ENCODE results near the gene MSI2. TPM values are rescaled to one million over a fixed set of nuclear protein-coding genes. Genes with fewer than 3 reads are reported as not detected.

Gene MSI2
- total and polyA plus RNA-seq, 2 donors (not counting 3 experiments of a cell fraction or from before 2014, with no cell fraction given) = 20.9 to 59.3 TPM

- H3K27me3 ChIP-seq (ENCODE audit: control insufficient read depth in 2 of 2, insufficient read depth in 2 of 2, low read length in 2 of 2) = no peaks in the 10 kb centered on the region
- no peaks in the 10 kb centered on the region for H3K9me1 ChIP-seq (replicated peaks; ENCODE audit: control insufficient read depth, extremely low read depth, insufficient read depth, low read length)
- H3K79me2 ChIP-seq (ENCODE audit: control insufficient read depth, insufficient read depth, low read length) = no peaks in the 10 kb centered on the region
- dilution Hi-C loops (cut with MboI; ENCODE audit: extremely low pct_ligation_motif_present, low sequenced_read_pairs) = no loop called here
- TF ChIP-seq MYC (IDR thresholded peaks at IDR 0.05; ENCODE audit: low read depth, low read length) (no peak), FOS (IDR thresholded peaks at IDR 0.05; ENCODE audit: borderline replicate concordance, insufficient read depth, low read length) (no peak), CTCF (IDR thresholded peaks at IDR 0.05; ENCODE audit: extremely low read depth in 1 of 2, insufficient read depth in 1 of 2, low read depth in 1 of 2, low read length in 2 of 2) (no peak), JUN (IDR thresholded peaks at IDR 0.05; ENCODE audit: borderline replicate concordance, insufficient read depth, insufficient read length, low read depth) (no peak), EZH2 (IDR thresholded peaks at IDR 0.05; ENCODE audit: borderline replicate concordance, low read depth, low read length, severe bottlenecking) (no peak), MAX (IDR thresholded peaks at IDR 0.05; ENCODE audit: insufficient read depth, insufficient read length) (no peak), POLR2A (IDR thresholded peaks at IDR 0.05; ENCODE audit: low read depth, low read length) (no peak), GATA2 (IDR thresholded peaks at IDR 0.05; ENCODE audit: insufficient read depth, insufficient read length, low read depth, low read length) (no peak), POLR2AphosphoS5 (IDR thresholded peaks at IDR 0.05; ENCODE audit: insufficient read depth, low read depth, low read length) (no peak)
- ChIA-PET POLR2A (no interaction called here), CTCF (no interaction called here)
- H3K9me3 ChIP-seq (replicated peaks; ENCODE audit: control insufficient read depth, insufficient read depth, low read length) = no peaks in the 10 kb centered on the region
- H3K4me2 ChIP-seq (ENCODE audit: insufficient read depth, low read length) = no peak overlapping the region
- BruUV-seq (replicated peaks) = no TSS peak
- H3K4me3 ChIP-seq (replicated peaks in 1 of 3; ENCODE audit: insufficient read depth in 1 of 3, low read depth in 1 of 3, low read length in 3 of 3) = no peak overlapping the region
- H4K20me1 ChIP-seq (replicated peaks; ENCODE audit: control insufficient read depth, extremely low read depth, insufficient read depth, low read length) = no peaks in the 10 kb centered on the region
- no peak overlapping the region for H2AFZ ChIP-seq (ENCODE audit: low read depth, low read length)
- H3K4me1 ChIP-seq (ENCODE audit: control insufficient read depth, extremely low read depth, insufficient read depth, low read length) = no peaks in the 10 kb centered on the region
- no peak overlapping the region for H3K9ac ChIP-seq (replicated peaks; ENCODE audit: extremely low read depth, insufficient read depth, low read length)
- no peak for FAIRE-seq
- no peak for DNase-seq (ENCODE audit: low read depth, low spot score)
- no peak overlapping the region for H3K27ac ChIP-seq (ENCODE audit: insufficient read depth, low read depth, low read length)
- intact Hi-C loops (cut with micrococcal nuclease) = no loop called here
- H3K36me3 ChIP-seq (ENCODE audit: control insufficient read depth in 2 of 2, extremely low read depth in 1 of 2, insufficient read depth in 2 of 2, low read length in 2 of 2) = no peaks in the 10 kb centered on the region
These were observed 87.4 kb downstream of the MSI2 start for GRCh38 chr17:57343717-57344116.

All from endothelial cell of umbilical vein (primary cell).